NCI-H2029 treated with DMSO at 0.1 percent for 48 hours (cell line): ENCODE data around the gene LIG4.
A peak's percentile ranks its signal among the peaks of the same experiment; 100 is the strongest.
"Not testable (repeated sequence)": the region's sequence is repeated elsewhere in the genome, so short reads cannot be mapped to it uniquely, and the experiment has no call there.

Experiments used
- DNase-seq: peaks from one replicate; lab custom pipeline; 2025; lab: John Stamatoyannopoulos, UW

LIG4 gene

DNA sequence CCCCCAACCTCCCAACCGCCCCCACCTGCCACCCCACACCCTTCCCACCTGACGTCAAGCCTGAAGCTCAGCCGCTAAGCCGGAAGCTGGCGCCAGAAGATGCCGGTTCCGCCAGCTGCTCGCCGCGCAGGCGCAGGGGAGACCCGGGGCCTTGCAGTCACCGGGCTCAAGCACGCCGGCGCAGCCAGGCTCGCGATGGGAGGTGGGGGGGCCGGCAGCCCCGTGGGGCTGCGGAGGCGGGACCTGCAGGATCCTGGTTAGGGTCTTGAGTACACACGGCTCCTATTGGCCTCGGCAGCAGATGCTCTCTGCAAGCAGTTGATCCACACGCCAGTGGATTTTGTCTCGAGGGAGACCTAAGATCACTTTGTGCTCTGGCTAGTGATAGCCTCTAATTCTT is at the start of gene LIG4:
LIG4 (minus strand) TSS at position 101 of the 400 bp plus-strand sequence. CDS start 4,268 bp downstream, outside the sequence.
- DNase-seq = peak; percentile 20

DNA sequence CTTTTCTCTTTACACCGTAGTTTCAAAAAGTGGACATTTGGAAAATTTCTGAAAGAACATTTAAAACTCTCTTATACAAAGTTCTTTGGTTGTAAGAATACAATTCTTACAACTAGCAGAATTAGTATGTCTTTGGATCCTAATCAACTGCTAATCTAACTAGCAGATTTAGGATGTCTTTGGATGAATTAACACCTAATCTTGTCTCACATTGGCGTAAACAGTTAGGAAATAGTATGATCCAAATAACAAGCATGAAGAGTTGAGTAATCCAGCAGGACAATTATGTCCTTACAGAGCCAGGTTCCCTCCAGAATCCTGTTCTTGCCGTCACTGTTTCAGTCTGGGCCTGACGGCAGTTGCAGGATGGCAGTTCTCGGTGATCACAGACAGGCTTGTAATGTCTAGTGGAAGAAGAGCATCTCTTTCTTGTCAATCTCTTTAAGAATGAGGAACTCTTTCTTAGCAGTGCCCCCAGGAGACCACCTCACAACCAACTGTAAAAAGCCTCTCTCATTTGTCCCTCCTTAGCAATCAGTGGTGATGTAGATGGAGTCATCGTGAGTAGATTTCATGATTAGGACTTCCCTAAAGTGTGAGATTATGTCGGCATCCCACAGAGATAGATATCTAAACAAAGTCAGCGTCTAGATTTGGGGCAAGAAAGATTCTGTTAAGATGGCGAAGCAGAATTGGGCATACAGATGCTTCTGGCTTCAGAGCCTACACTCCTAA is 48.5 kb upstream of the LIG4 start:
- no peak for DNase-seq

DNA sequence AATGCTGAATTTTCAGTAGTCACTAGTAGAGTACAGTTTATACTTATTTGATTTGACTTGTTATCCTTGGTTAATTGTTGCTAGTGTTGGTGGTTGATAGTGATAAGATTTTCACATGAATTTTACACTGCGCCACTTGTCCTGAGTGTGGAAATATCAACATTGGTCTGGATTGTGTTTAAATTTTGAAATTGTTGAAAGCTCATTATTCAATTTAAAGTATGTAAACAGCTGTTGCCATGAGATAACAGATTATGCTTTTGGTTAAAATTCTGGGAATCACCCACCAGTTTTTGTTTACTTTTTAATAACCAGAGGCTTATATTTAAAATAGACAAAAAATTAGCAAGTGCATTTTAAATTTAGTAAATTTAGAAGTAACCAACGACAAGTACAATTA is 41.9 kb upstream of the LIG4 start:
- no peak for DNase-seq

DNA sequence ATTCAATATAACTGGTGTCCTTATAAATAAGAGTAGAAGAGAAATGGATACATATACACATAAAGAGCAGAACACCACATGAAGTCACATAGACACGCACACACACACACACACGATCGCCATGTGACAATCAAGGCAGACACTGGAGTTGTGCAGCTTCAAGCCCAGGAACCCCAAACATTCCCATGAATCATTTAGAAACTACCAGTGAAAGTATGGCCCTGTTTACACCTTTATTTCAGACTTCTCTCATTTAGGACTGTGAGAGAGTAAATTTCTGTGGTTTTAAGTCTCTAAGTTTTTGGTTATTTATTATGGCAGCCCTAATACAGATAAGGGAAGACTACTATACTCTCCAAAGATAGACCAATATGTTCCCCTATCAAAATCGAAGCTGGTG is 33.8 kb upstream of the LIG4 start:
- no peak for DNase-seq

DNA sequence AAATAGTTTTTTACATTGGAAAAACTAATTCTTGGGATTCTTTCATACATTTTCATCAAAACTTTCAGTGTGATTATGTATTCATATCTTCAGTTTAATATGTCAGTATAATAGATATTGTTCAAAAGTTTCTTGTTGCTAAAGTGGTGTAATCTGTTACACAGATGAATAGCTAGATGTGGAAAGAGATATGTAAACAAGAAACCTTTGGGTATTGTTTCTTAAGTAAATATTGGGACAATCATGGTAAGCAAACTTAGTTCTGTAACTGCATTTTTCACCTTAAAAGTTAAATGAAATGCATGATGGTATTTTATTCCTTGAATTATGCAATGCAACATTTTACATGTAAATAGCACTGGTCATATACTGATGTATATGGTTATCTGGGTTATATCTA is 15.0 kb upstream of the LIG4 start:
- DNase-seq = no peak

DNA sequence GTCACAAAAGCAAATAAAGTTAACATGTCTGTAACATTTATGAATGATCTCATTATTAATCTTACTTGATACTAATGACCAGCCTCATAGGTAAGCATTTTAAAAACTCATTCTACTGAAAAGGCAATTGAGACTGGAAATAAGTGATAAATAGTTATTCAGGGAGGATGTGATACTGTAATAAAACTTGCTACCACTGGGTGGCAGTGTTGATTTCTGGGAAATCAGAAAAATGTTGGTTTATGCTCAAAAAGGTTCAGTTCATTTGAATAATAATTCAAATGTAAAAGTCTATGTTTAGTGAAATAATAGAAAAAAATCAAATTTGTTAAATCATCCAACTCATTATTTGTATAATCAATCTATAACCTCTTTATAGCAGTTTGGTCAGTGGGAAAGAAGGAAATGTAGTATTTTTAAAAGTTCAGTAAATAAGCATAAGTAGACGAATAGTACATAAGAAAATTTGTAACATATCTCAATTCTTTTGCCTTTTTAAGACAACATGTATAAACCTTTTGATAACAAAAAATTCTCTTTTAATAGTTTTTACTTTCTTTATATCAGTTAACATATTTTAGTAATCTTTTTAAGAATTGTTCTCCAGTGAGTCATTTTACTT is 12.4 kb upstream of the LIG4 start:
- no peak for DNase-seq

DNA sequence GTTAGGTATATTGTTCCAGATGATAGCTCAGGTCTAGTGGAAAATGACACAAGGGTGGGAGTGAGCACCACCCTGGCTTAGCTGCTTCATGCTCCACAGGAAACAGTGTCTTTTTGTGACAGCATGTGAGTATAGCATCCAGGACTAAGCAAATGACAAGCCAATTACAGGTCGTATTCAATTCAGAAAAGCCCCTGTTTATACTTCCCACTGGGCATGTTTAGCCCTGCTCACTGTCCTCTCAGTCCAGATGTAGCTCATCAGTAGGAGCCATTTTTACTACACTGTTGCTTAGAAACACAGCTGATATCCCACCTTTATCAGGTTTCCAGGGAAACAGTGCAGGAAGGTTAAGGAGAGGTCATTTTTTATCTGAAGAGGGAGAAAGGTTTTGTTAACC is 10.8 kb upstream of the LIG4 start:
- DNase-seq = no peak

DNA sequence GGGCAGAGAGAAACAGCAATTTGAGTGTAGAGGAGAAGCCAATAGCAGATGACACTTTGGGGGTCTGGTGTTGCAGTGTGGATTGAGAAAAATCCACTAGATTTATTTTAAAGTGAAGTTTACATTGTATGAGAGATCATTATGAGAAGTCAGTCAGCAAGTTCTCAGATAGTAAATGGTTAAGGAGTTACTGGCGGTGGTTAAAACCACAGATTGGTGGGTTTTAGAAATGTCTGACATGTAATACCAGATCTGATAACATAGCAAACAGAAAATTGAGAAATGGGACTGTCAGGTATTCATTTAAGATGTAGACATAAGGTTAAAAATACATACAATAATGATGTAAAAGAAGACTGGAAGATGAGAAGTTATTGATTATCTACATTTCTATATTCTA is 10.1 kb upstream of the LIG4 start:
- DNase-seq = no peak

DNA sequence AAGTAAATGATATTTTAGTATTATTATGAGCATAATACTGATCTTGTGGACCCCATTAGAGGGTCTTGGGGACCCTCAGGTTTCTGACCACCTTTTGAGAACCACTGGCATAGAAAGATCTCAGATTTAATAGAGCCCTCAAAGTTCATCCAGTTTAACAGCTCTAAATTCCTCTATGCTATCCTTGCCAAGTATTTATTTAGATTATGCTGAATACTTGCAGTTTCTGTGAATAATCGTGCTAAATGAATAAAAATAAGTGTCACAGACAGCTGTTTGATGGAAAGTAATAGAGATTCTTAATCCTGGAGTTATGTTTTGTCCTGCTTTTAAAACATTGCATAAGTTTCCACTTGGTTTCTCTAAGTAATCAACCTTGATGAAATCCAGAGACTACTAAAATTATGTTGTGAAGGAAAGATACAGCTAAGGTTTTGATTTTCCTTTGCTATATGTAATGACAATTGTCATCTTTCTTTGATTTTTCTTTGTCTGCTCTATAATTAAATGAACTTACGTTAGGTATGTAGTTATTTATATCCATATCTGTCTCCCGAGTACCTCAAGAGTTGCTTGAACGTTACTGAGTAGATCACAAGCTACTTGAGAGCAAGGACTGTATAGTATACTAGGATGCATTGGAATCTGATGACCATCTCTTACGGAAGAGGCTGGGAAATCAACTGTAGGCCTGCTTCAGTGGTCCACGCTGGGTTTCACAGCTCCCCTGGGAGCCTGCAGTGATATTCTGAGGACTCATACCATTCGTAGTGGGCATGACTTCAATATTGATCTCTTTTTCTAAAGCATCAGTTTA is 8.6 kb upstream of the LIG4 start:
- DNase-seq = no peak

DNA sequence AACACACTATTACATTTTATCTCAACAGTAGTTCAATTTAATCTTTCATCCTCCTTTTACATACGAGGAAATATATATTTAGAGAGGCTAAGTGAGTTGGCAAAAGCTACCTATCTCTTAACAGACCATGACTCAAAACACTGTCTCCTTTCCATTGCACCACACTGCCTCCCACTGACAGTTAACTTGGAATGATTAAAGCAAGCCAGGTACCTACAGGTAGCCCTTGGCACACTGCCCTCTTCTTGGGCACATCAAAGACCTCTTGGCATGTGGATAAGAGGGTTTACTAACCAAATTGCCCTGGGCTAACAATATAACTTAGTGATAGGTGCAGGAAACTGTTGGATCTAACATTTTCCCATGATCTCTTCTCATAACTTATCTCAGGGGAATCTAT is 4.7 kb upstream of the LIG4 start:
- no peak for DNase-seq

DNA sequence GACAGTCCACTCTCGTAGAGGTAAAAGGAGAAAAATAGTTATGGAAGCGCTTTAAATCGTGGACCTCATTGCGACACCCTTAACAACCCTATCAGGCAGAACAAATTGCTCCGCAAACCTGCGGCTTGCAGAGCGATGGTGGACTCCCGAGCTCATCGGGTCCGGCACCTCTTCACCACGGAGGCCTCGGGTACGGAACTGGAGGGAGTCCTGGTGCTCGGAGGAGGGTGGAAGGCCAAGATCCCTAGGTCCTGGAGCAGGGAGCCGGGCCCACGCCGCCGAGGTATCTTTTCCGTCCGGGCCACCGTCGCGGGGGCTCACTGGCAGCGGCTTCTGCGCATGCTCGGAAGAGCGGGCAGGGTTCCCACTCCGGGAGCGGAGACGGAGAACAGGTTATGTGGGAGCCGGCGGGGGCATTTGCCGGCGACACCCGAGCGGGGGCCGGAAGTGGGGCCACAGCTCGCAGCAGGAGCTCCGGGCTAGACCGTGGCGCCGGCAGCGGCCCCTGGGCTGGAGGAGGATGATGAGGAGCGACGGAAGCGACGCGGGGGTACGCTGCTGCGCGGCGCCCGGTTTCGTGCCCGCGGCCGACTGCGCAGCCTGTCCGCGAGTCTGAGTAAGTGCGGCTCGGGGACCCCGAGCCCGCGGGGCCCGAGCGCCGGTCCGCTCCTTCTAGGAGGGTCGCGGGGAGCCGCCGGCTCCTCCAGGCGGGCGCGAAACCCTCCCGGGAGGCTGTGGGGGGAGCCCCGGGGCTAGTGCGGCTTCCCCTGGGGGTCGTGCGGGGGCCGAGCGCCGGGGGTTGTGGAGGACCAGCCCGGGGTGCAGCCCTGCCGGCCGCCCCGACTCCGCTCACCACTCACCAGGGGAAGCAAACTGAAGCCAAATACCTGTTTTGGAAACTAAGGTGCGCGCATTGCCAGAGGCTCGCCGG is 3.0 kb upstream of the LIG4 start, which contains the start of gene ABHD13:
ABHD13 (plus strand) TSS at position 349 of the 931 bp plus-strand sequence. CDS start 10,827 bp downstream, outside the sequence.
- DNase-seq = no peak

DNA sequence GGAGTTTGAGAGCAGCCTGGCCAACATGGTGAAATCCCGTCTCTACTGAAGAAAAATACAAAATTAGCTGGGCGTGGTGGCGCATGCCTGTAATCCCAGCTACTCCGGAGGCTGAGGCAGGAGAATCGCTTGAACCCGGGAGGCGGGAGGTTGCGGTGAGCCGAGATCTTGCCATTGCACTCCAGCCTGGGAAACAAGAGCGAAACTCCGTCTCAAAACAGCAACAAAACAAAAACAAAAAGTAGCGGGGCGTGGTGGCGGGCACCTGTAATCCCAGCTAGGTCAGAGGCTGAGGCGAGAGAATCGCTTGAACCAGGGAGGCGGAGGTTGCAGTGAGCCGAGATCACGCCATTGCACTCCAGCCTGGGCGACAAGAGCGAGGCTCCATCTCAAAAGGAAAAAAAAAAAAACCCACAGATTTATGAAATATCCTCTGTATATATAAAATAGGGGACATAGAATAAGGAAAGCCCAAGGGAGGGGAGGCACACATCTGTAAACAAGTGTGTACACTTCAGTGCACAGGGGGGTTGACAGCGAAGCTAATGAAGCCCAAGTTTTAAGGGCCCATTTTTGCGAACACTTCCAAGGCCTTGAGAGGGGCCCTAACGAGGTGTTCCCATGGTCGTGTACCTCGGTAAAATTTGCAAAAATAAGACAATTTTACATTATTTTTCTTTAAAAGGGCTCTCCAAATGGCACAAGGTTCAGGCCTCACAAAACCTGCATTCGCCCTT is 2.1 kb upstream of the LIG4 start:
- not testable (repeated sequence) for DNase-seq

DNA sequence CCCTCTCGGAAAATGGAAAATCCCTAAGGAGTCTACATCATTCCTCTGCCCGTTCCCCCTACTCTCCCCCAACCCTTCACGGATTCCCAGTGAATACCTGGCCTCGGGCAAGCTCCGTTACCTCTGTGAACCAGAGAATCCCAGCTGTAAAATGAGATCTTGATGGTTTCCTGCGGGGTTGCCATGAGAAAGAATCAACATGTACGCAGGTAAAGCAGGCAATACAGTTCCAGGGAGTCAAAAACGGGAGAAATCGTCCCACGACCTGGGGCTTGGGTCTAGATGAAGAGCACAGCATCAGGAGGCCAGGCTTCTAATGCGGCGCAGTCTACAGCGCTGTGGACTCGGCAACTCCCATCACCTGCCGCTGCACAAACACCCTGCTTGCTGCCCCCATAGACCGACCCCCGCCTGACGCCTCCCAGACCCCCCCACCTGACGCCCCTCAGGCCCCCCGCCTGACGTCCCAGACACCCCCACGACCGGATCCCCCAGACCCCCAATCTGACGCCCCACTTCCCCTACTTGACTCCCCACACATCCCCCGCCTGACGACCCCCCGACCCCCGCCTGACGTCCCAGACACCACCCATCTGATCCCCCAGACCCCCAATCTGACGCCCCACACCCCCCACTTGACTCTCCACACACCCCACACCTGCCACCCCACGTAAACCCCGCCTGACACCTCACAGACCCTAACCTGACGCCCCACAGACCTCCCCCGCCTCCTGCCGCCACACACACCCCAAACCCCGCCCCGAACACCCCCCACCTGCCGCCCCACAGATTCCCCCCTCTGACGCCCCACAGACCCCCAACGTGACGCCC is 680 bp downstream of the LIG4 start:
- DNase-seq = no peak

DNA sequence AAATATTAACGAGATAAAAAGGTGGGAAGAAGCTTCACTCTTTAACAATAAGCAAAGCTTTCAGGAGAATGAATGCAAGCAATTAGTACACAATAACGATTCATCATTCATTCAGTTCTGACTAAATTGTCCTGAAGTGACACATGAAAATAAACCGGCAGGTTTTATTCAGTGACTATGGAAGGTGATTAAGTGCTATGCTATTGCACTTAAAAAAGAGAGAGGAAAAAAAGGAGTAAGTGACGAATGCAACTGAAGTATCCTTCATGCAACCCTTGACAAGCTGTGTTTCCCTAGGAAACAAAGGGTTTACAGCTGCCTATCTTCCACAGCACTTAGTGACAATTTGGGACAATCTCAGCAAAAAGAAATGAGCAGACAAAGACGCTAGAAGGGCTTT is 1.4 kb downstream of the LIG4 start:
- DNase-seq = no peak

DNA sequence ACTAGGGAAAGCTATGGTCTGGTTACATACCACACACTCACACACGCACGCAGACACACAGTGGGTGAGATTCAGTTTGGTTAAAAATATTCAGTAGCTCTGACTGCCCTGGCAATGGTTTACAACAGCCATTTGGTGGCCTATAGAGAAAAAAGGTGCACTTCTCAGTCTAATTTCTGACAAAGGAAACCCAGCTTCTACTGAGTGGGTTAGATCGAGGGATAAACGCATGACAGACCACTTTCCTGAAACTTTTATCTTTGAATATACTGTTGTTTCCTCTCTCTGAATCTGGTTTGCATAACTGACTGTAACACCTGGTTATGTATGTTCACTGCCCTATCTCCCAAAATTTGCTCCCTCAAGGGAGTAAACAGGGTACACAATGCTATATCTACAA is 2.5 kb downstream of the LIG4 start:
- no peak for DNase-seq

DNA sequence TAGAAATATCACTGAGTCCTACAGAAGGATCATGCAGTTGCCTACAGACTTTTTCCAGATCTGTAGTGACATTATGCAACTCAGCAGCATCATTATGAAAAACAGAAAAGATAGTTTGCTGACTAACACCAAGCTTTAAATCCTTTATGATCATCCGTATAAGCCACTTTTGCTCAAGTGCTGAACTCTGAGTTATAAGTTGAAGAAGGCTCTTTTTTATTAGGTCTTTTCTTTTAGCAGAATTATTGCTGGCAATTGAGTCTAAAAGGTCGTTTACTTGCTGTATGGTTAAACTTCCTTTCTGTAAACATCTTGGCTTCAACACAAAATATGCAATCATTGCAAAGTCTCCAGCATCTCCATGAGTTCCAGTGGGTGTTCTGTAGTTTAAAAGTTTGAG is 4.8 kb downstream of the LIG4 start:
- no peak for DNase-seq

DNA sequence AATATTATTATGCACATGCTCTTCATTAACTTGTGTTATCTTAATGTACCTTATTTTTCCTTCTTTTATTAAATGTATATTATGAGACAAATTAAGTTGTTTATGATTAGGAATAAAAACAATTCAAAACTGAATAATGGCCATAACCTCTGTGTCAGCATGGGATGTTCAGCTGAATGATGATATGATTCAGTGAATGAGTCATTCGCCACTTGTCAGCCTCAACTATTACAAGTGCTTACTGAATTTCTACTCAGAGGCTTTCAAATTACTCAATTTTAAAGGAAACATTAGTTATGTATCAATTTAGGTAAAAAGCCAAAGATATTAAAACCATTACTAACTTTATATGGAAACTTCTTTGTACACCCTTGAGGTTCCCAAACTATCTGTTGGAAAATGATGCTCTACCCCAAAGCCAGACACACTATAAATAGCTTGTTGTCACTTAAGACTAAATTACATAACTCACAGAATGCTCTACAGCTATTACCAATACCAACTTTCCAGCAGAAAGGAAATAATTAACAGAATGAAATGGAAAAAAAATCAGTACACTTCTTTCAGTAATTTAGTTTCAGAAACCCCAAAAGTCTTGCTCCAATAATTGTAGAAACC is 14.4 kb downstream of the LIG4 start:
- DNase-seq = no peak

DNA sequence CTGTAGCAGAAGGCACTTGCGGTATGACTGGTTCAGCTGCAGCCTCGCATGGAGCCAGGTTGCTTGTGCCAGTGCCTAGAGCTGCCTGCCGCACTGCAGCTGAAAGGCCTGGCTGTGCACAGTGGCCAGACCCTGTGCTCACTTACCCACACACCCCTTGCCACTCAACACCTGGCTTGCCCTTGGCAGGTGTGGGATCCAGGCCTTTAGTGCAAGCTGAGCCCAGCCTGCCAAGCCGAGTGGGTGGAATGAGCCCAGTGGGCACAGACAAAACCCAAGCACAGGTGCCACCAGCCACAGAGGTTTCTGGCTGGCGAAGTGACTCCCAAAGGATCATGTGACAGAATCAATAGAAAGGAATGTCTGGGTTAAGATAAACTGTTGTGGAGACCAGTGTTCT is 19.5 kb downstream of the LIG4 start:
- DNase-seq = no peak

DNA sequence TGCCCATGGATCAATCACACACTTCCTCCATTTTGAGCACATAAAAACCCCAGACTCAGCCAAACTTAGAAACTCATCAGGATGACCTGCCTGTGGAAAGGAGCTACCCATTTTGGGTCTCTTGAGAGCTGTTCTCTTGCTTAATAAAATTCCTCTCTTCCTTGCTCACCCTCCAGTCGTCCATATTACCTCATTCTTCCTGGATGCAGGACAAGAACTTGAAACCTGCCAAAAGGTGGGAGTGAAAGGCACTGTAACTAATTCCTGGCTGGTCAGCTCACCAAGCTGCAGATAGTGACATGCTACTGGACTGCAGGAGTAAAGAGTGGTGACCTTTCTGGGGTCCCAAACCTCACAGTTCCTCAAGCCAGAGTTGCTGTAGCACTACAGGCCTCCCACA is 20.2 kb downstream of the LIG4 start:
- no peak for DNase-seq

DNA sequence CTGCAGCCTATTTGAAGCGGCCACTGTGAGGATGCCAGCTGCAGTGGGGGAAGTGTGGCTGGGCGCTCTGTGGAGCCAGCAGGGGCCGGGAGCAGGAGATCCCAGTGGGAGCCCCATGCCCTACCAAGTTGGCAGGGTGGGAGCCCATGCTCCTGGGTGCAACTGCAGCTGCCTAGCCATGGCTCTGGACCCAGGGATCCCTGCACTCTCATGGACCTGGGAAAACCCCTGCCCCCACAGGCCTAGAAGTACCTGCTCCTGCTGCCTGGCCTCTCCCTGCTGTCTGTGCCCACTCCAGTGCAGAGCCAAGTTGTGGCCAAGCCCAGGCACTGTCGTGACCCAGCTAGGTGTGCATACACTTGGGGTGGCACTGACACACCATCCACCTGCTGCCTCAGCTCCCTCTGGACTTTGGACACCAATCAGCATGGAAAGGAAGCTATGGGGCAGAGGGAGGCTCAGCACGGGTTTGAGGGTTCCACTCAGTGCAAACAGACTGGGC is 20.9 kb downstream of the LIG4 start:
- no peak for DNase-seq
